ENCODE results near the gene FEM1A.
"Not testable (repeated sequence)": the region's sequence is repeated elsewhere in the genome, so short reads cannot be mapped to it uniquely, and the experiment has no call there.

The FEM1A gene

DNA sequence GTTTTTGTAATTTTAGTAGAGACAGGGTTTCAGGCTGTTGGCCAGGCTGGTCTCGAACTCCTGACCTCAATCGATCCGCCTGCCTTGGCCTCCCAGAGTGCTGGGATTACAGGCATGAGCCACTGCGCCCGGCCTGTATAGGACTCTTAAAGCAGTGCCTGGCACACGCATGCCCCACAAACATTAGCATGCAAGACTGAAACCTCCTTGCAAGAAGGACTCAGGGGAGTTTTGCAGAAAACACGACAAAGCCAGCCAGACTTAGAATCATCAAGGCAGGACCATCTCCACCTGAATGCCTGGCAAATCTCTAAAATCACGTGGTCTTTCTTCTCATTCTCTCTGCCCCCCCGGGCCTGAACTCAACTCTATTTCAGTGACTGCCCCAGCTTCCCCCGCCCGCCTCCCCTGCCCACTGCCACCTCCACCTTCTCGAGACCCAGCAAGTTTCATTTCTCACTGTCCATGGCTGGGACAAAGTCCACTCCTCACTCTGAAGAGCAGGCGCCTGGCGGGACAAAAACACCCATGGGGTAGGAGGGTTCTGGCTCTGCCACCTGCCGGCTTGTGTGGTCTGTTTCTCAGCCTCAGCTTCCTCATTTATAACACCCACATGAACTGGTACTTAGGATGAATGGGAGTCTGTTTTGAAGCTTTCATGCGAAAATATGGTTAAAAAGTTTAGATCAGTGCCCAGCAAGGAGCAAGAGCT, 37.6 kb downstream of the FEM1A start:
- H3K27me3 ChIP-seq (ENCODE audit: control insufficient read depth in 1 of 2, insufficient read depth in 2 of 2, low read length in 2 of 2): no peaks in the 10 kb centered on the region
- peaks cover 0 to 5% of the 10 kb centered on the region in 2 donors for H3K36me3 ChIP-seq (ENCODE audit: control insufficient read depth in 1 of 2, insufficient read depth in 2 of 2, low read length in 2 of 2)
- no peak overlapping the region for H3K27ac ChIP-seq (ENCODE audit: low read depth, low read length)
- H3K4me1 ChIP-seq (ENCODE audit: control insufficient read depth in 1 of 2, insufficient read depth in 2 of 2, low read length in 2 of 2): peaks cover 9 to 28% of the 10 kb centered on the region in 2 donors
- H3K4me3 ChIP-seq (ENCODE audit: low read depth in 1 of 2, low read length in 2 of 2): peak overlapping the region; percentile 43 to 52
- no peaks in the 10 kb centered on the region for H3K9me3 ChIP-seq (ENCODE audit: control insufficient read depth in 1 of 2, low read length in 2 of 2)
- H3K9ac ChIP-seq (ENCODE audit: low read depth in 1 of 2, low read length in 2 of 2): peak overlapping the region in 1 of 2 donors; percentile 18

DNA sequence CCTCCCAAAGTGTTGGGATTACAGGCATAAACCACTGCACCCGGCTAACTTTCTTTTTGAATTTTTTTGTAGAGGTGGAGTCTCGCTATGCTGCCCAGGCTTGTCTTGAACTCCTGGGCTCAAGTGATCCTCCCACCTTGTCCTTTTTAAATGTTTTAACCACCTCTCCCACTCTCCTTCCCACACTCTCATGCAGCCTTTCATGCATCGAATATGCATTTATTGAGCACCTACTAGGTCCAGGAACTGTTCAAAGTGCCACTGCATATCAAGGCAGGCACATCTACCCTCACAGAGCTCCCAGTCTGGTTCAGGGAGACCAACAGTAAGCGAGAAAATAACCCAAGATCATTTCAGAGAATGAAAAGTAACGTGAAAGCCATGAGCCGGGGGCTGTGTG, 38.8 kb downstream of the FEM1A start:
- peaks cover 0 to 5% of the 10 kb centered on the region in 2 donors for H3K36me3 ChIP-seq (ENCODE audit: control insufficient read depth in 1 of 2, insufficient read depth in 2 of 2, low read length in 2 of 2)
- peak overlapping the region; percentile 89 to 92 for H3K4me3 ChIP-seq (ENCODE audit: low read depth in 1 of 2, low read length in 2 of 2)
- peak overlapping the region; percentile 94 to 95 for H3K9ac ChIP-seq (ENCODE audit: low read depth in 1 of 2, low read length in 2 of 2)
- H3K27ac ChIP-seq (ENCODE audit: low read depth, low read length): no peak overlapping the region
- no peaks in the 10 kb centered on the region for H3K9me3 ChIP-seq (ENCODE audit: control insufficient read depth in 1 of 2, low read length in 2 of 2)
- H3K27me3 ChIP-seq (ENCODE audit: control insufficient read depth in 1 of 2, insufficient read depth in 2 of 2, low read length in 2 of 2): no peaks in the 10 kb centered on the region
- H3K4me1 ChIP-seq (ENCODE audit: control insufficient read depth in 1 of 2, insufficient read depth in 2 of 2, low read length in 2 of 2): peaks cover 9 to 28% of the 10 kb centered on the region in 2 donors

DNA sequence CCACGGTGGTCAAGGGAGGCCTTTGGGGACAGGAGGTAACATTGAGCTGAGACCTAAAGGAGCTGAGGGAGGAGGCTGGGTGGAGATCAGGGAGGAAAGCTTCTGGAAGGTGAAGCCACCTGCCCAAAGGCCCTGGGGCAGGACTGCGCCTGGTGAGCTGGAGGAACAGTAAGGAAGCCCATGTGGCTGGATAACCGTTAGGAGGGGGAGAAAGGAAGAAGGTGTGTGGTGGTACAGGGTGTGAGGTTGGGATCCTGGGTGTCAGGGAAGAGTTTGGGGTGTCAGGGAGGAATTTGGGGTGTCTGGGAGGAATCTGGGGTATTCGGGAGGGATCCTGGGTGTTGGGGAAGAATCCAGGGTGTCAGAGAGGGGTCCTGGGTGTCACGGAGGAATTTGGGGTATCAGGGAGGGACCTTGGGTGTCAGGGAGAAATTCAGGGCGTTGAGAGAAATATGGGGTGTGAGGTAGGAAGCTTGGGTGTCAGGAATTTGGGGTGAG, 39.3 kb downstream of the FEM1A start:
- H3K9ac ChIP-seq (ENCODE audit: low read depth in 1 of 2, low read length in 2 of 2): peak overlapping the region; percentile 94 to 95
- peak overlapping the region; percentile 89 to 92 for H3K4me3 ChIP-seq (ENCODE audit: low read depth in 1 of 2, low read length in 2 of 2)
- no peaks in the 10 kb centered on the region for H3K27me3 ChIP-seq (ENCODE audit: control insufficient read depth in 1 of 2, insufficient read depth in 2 of 2, low read length in 2 of 2)
- peak overlapping the region; percentile 95 for H3K27ac ChIP-seq (ENCODE audit: low read depth, low read length)
- no peaks in the 10 kb centered on the region for H3K9me3 ChIP-seq (ENCODE audit: control insufficient read depth in 1 of 2, low read length in 2 of 2)
- peaks cover 0 to 5% of the 10 kb centered on the region in 2 donors for H3K36me3 ChIP-seq (ENCODE audit: control insufficient read depth in 1 of 2, insufficient read depth in 2 of 2, low read length in 2 of 2)
- peaks cover 9 to 28% of the 10 kb centered on the region in 2 donors for H3K4me1 ChIP-seq (ENCODE audit: control insufficient read depth in 1 of 2, insufficient read depth in 2 of 2, low read length in 2 of 2)

DNA sequence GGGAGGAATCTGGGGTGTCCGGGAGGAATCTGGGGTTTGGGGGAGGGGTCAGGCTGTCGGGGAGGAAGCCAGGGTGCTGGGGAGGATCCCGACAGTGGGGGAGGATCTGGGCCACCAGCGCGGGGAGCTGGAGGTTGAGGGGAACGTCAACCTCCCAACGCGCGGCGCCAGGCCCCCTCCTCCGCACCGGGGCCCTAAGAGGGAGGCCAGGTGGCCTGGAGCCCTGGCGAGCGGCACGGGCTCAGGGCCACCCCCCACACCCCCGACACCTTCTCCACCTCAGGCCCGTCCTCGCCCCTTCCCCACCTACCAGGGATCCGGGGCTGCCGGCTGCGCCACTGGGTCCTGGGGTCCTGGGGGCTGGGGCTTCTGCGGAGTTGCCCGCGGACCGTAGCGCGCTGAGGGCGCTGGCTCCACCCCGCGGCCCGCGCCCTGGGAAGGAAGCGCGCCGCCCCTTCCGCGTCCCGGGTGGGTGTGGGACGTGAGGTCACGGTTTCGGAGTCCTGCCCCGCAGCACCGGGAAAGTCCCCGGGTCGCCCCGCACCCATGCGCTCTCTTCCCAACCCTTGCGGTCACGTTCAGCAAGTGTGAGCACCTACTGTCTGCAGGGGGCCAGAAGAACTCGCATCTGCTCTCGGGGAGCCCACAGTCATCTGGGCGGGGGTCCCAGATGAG, 39.9 kb downstream of the FEM1A start, which contains the start of gene TICAM1:
Gene TICAM1, minus strand, starts transcription at position 409 of the 675 bp plus-strand sequence. CDS start 13,335 bp downstream, outside the sequence.
- H3K9me3 ChIP-seq (ENCODE audit: control insufficient read depth in 1 of 2, low read length in 2 of 2): no peaks in the 10 kb centered on the region
- H3K9ac ChIP-seq (ENCODE audit: low read depth in 1 of 2, low read length in 2 of 2): peak within 1 kb of the TSS; percentile 94 to 95
- H3K27me3 ChIP-seq (ENCODE audit: control insufficient read depth in 1 of 2, insufficient read depth in 2 of 2, low read length in 2 of 2): no peaks in the 10 kb centered on the region
- peak within 1 kb of the TSS; percentile 95 for H3K27ac ChIP-seq (ENCODE audit: low read depth, low read length)
- peaks cover 0 to 3% of the 10 kb centered on the region in 2 donors for H3K36me3 ChIP-seq (ENCODE audit: control insufficient read depth in 1 of 2, insufficient read depth in 2 of 2, low read length in 2 of 2)
- H3K4me3 ChIP-seq (ENCODE audit: low read depth in 1 of 2, low read length in 2 of 2): peak within 1 kb of the TSS; percentile 89 to 92
- H3K4me1 ChIP-seq (ENCODE audit: control insufficient read depth in 1 of 2, insufficient read depth in 2 of 2, low read length in 2 of 2): peaks cover 9 to 28% of the 10 kb centered on the region in 2 donors

DNA sequence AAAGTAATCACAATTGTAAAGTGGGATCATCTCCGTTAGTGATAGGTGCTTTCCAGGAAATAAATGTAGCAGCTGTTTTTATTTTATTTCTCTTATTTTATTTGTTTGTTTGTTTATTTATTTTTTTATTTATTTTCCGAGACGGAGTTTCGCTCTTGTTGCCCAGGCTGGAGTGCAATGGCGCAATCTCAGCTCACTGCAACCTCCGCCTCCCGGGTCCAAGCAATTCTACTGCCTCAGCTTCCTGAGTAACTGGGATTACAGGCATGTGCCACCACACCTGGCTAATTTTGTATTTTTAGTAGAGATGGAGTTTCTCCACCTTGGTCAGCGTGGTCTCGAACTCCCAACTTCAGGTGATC, 40.4 kb downstream of the FEM1A start:
- not testable (repeated sequence) for H3K36me3 ChIP-seq (ENCODE audit: control insufficient read depth in 1 of 2, insufficient read depth in 2 of 2, low read length in 2 of 2); H3K27me3 ChIP-seq (ENCODE audit: control insufficient read depth in 1 of 2, insufficient read depth in 2 of 2, low read length in 2 of 2); H3K9me3 ChIP-seq (ENCODE audit: control insufficient read depth in 1 of 2, low read length in 2 of 2)
- Histone ChIP-seq H3K9ac (ENCODE audit: low read depth in 1 of 2, low read length in 2 of 2) (peak overlapping the region; percentile 94 to 95), H3K4me1 (ENCODE audit: control insufficient read depth in 1 of 2, insufficient read depth in 2 of 2, low read length in 2 of 2) (peaks cover 9 to 28% of the 10 kb centered on the region in 2 donors), H3K4me3 (ENCODE audit: low read depth in 1 of 2, low read length in 2 of 2) (peak overlapping the region; percentile 89 to 92), H3K27ac (ENCODE audit: low read depth, low read length) (peak overlapping the region; percentile 95)

DNA sequence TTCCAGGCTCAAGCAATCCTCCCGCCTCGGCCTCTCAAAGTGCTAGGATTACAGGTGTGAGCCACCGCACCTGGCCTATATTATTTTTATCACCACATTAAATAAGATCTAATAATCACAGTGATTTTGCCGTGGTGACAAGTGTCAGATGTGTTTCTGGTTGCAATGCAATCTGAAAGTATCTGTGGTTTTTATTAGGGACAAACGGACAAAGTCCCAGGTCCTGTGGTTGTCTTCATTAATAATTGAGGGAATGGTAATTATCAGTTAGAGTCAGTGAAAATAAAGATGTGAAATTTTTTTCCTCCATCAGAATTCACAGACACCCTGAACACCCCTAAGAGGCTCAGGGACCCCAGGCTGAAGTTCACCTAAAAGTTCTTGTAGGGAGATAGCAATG, 41.2 kb downstream of the FEM1A start:
- Histone ChIP-seq H3K27me3 (ENCODE audit: control insufficient read depth in 1 of 2, insufficient read depth in 2 of 2, low read length in 2 of 2) (no peaks in the 10 kb centered on the region), H3K4me3 (ENCODE audit: low read depth in 1 of 2, low read length in 2 of 2) (no peak overlapping the region), H3K9ac (ENCODE audit: low read depth in 1 of 2, low read length in 2 of 2) (no peak overlapping the region), H3K9me3 (ENCODE audit: control insufficient read depth in 1 of 2, low read length in 2 of 2) (no peaks in the 10 kb centered on the region), H3K27ac (ENCODE audit: low read depth, low read length) (no peak overlapping the region), H3K36me3 (ENCODE audit: control insufficient read depth in 1 of 2, insufficient read depth in 2 of 2, low read length in 2 of 2) (peaks cover 0 to under 1% of the 10 kb centered on the region in 2 donors), H3K4me1 (ENCODE audit: control insufficient read depth in 1 of 2, insufficient read depth in 2 of 2, low read length in 2 of 2) (peaks cover 9 to 25% of the 10 kb centered on the region in 2 donors)

DNA sequence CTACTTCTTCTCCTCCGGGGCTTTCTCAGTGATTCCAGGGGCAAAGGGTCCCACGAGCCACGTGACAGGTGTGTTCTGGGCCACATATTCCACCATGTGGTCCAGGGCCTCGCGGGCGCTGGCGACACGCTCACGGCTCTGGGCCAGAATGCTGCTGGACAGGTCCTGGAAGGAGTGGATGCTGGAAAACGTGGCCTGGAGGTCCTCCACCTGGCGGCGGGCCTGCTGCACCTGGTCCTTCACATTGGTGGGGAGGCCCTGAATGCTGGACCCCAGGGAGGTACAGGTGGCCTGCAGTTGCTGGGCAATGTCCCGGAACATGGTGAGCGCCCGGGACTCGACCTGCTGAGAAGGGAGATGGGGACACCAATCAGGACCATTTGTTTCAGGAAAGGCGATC, 47.7 kb downstream of the FEM1A start:
- Histone ChIP-seq H3K9me3 (ENCODE audit: control insufficient read depth in 1 of 2, low read length in 2 of 2) (no peaks in the 10 kb centered on the region), H3K4me1 (ENCODE audit: control insufficient read depth in 1 of 2, insufficient read depth in 2 of 2, low read length in 2 of 2) (peaks cover 0 to 4% of the 10 kb centered on the region in 2 donors), H3K36me3 (ENCODE audit: control insufficient read depth in 1 of 2, insufficient read depth in 2 of 2, low read length in 2 of 2) (peaks cover 9 to 27% of the 10 kb centered on the region in 2 donors), H3K4me3 (ENCODE audit: low read depth in 1 of 2, low read length in 2 of 2) (no peak overlapping the region), H3K27me3 (ENCODE audit: control insufficient read depth in 1 of 2, insufficient read depth in 2 of 2, low read length in 2 of 2) (no peaks in the 10 kb centered on the region), H3K9ac (ENCODE audit: low read depth in 1 of 2, low read length in 2 of 2) (no peak overlapping the region), H3K27ac (ENCODE audit: low read depth, low read length) (no peak overlapping the region)

DNA sequence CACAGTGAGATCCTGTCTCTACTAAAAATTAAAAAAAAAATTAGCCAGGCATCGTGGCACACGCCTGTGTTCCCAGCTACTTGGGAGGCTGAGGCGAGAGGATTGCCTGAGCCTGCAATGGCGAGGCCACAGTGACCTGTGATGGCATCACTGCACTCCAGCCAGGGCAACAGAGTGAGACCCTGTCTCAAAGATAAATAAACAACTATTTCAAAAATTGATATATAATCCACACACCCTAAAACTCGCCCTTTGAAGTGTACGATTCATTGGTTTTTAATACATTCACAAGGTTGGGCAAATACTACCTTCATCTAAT, 52.1 kb downstream of the FEM1A start:
- no peak overlapping the region for H3K4me3 ChIP-seq (ENCODE audit: low read depth in 1 of 2, low read length in 2 of 2)
- H3K9ac ChIP-seq (ENCODE audit: low read depth in 1 of 2, low read length in 2 of 2): no peak overlapping the region
- peaks cover 16 to 43% of the 10 kb centered on the region in 2 donors for H3K36me3 ChIP-seq (ENCODE audit: control insufficient read depth in 1 of 2, insufficient read depth in 2 of 2, low read length in 2 of 2)
- H3K27ac ChIP-seq (ENCODE audit: low read depth, low read length): no peak overlapping the region
- no peaks in the 10 kb centered on the region for H3K9me3 ChIP-seq (ENCODE audit: control insufficient read depth in 1 of 2, low read length in 2 of 2)
- no peaks in the 10 kb centered on the region for H3K27me3 ChIP-seq (ENCODE audit: control insufficient read depth in 1 of 2, insufficient read depth in 2 of 2, low read length in 2 of 2)
- H3K4me1 ChIP-seq (ENCODE audit: control insufficient read depth in 1 of 2, insufficient read depth in 2 of 2, low read length in 2 of 2): peaks cover 0 to 4% of the 10 kb centered on the region in 2 donors

DNA sequence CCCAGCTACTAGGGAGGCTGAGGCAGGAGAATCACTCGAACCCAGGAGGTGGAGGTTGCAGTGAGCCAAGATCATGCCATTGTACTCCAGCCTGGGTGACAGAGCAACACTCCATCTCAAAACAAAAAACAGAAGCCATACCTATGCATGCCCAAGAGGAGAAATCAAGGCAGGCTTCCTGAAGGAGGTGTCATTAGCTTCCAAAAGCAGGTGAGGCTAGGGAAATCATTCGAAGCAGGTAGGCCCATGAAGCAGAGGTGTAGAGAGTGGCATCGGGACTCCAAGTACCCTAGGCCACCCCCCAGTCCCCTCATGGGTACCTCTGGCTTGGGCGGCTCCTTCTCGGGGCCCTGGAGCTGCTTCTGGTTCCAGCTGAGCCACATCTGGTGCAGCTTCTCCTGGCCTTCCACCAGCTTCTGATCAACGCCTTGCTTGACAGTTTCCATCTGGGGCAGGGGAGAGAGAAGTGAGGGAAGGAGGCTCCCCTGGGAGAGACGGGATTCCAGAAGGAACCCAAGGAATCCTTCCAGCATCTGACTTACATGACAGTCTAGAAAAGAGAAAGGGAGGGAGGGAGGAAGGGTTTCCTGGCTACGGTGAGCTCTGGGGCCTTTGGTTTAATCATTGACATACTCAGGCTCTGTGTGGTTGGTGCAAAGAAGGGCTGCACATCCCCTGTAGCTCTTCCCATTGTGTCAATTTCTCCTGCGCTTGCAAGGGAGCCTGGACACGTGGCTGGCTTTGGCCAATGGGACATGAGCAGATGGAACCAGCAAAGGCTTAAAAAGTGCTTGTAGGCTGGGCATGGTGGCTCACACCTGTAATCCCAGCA, 53.0 kb downstream of the FEM1A start:
- peaks cover 0 to 4% of the 10 kb centered on the region in 2 donors for H3K4me1 ChIP-seq (ENCODE audit: control insufficient read depth in 1 of 2, insufficient read depth in 2 of 2, low read length in 2 of 2)
- no peak overlapping the region for H3K4me3 ChIP-seq (ENCODE audit: low read depth in 1 of 2, low read length in 2 of 2)
- H3K36me3 ChIP-seq (ENCODE audit: control insufficient read depth in 1 of 2, insufficient read depth in 2 of 2, low read length in 2 of 2): peaks cover 16 to 44% of the 10 kb centered on the region in 2 donors
- H3K9me3 ChIP-seq (ENCODE audit: control insufficient read depth in 1 of 2, low read length in 2 of 2): no peaks in the 10 kb centered on the region
- no peak overlapping the region for H3K27ac ChIP-seq (ENCODE audit: low read depth, low read length)
- H3K9ac ChIP-seq (ENCODE audit: low read depth in 1 of 2, low read length in 2 of 2): no peak overlapping the region
- no peaks in the 10 kb centered on the region for H3K27me3 ChIP-seq (ENCODE audit: control insufficient read depth in 1 of 2, insufficient read depth in 2 of 2, low read length in 2 of 2)

DNA sequence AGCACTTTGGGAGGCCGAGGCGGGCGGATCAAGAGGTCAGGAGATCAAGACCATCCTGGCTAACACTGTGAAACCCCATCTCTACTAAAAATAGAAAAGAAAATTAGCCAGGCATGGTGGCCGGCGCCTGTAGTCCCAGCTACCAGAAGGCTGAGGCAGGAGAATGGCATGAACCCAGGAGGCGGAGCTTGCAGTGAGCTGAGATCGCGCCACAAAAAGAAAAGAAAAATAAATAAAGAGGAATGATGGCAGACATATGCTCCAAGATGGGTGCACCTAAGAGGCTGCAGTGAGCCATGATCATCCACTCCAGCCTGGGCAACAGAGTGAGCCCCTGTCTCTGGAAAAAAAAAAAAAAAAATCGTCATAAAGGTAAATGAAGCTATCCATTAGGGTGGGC, 54.4 kb downstream of the FEM1A start:
- not testable (repeated sequence) for H3K27me3 ChIP-seq (ENCODE audit: control insufficient read depth in 1 of 2, insufficient read depth in 2 of 2, low read length in 2 of 2); H3K27ac ChIP-seq (ENCODE audit: low read depth, low read length); H3K4me1 ChIP-seq (ENCODE audit: control insufficient read depth in 1 of 2, insufficient read depth in 2 of 2, low read length in 2 of 2); H3K9ac ChIP-seq (ENCODE audit: low read depth in 1 of 2, low read length in 2 of 2); H3K9me3 ChIP-seq (ENCODE audit: control insufficient read depth in 1 of 2, low read length in 2 of 2); H3K4me3 ChIP-seq (ENCODE audit: low read depth in 1 of 2, low read length in 2 of 2)
- peaks cover 16 to 43% of the 10 kb centered on the region in 2 donors for H3K36me3 ChIP-seq (ENCODE audit: control insufficient read depth in 1 of 2, insufficient read depth in 2 of 2, low read length in 2 of 2)

All from duodenal mucosa (tissue), 2 donors.